ENCODE results near the gene DNAH8. TPM values are rescaled to one million over a fixed set of nuclear protein-coding genes. Genes with fewer than 3 reads are reported as not detected.
"Not testable (repeated sequence)": the region's sequence is repeated elsewhere in the genome, so short reads cannot be mapped to it uniquely, and the experiment has no call there.

Gene DNAH8
- total and polyA plus RNA-seq, 4 experiments from 2014 or later, result 0.04 to 0.17 (median 0.09) TPM; not detected in 1

- Histone ChIP-seq H3K27ac (ENCODE audit: low read depth, low read length) (no peak overlapping the region), H3K4me3 (ENCODE audit: low read length in 2 of 2) (no peak overlapping the region), H3K4me1 (ENCODE audit: insufficient read depth, low read length) (no peaks in the 10 kb centered on the region), H3K9me3 (ENCODE audit: control insufficient read depth in 1 of 2, low read length in 2 of 2) (no peaks in the 10 kb centered on the region), H3K36me3 (ENCODE audit: insufficient read depth, low read length) (no peaks in the 10 kb centered on the region), H3K27me3 (ENCODE audit: insufficient read depth, low read length) (no peaks in the 10 kb centered on the region)
- Mint-ChIP-seq H3K36me3 (no peaks in the 10 kb centered on the region), H3K27ac (no peak overlapping the region), H3K9me3 (no peaks in the 10 kb centered on the region), H3K4me1 (peaks cover 0 to 4% (median 0%) of the 10 kb centered on the region in 4 donors), H3K4me3 (no peak overlapping the region), H3K27me3 (peaks cover 0 to 12% of the 10 kb centered on the region in 2 donors)
- intact Hi-C loops (cut with micrococcal nuclease), result no loop called here
- CTCF ChIA-PET (ENCODE audit: partially characterized antibody), result interaction anchor here (1.8 kb wide), 1 partner anchor 34 kb away, joined by 4 read pairs; no protein-coding TSS in a partner anchor
- POLR2A ChIA-PET (ENCODE audit: partially characterized antibody), result no interaction called here
- DNase-seq, result no peak
Observed at GRCh38 chr6:38906582-38906981, 191.5 kb downstream of the DNAH8 start.

GRCh38 chr6:38907264-38907663, 192.2 kb downstream of the DNAH8 start:
- no peaks in the 10 kb centered on the region for H3K36me3 Mint-ChIP-seq
- Histone ChIP-seq H3K27me3 (ENCODE audit: insufficient read depth, low read length) (no peaks in the 10 kb centered on the region), H3K4me3 (ENCODE audit: low read length in 2 of 2) (no peak overlapping the region), H3K36me3 (ENCODE audit: insufficient read depth, low read length) (no peaks in the 10 kb centered on the region), H3K9me3 (ENCODE audit: control insufficient read depth in 1 of 2, low read length in 2 of 2) (no peaks in the 10 kb centered on the region), H3K4me1 (ENCODE audit: insufficient read depth, low read length) (no peaks in the 10 kb centered on the region), H3K27ac (ENCODE audit: low read depth, low read length) (no peak overlapping the region)
- peaks cover 0 to 4% (median 0%) of the 10 kb centered on the region in 4 donors for H3K4me1 Mint-ChIP-seq
- DNase-seq, result no peak
- ChIA-PET POLR2A (ENCODE audit: partially characterized antibody) (no interaction called here), CTCF (ENCODE audit: partially characterized antibody) (interaction anchor here (1.8 kb wide), 1 partner anchor 35 kb away, joined by 4 read pairs; no protein-coding TSS in a partner anchor)
- H3K9me3 Mint-ChIP-seq, result no peaks in the 10 kb centered on the region
- intact Hi-C loops (cut with micrococcal nuclease), result no loop called here
- H3K4me3 Mint-ChIP-seq, result no peak overlapping the region
- peaks cover 0 to 9% of the 10 kb centered on the region in 2 donors for H3K27me3 Mint-ChIP-seq
- no peak overlapping the region for H3K27ac Mint-ChIP-seq

GRCh38 chr6:38909015-38909730, 194.1 kb downstream of the DNAH8 start:
- CTCF ChIA-PET (ENCODE audit: partially characterized antibody), result no interaction called here
- peaks cover 0 to 4% (median 0%) of the 10 kb centered on the region in 4 donors for H3K4me1 Mint-ChIP-seq
- H3K27ac ChIP-seq (ENCODE audit: low read depth, low read length), result no peak overlapping the region
- no peaks in the 10 kb centered on the region for H3K9me3 ChIP-seq (ENCODE audit: control insufficient read depth in 1 of 2, low read length in 2 of 2)
- no peak for DNase-seq
- intact Hi-C loops (cut with micrococcal nuclease), result no loop called here
- no peaks in the 10 kb centered on the region for H3K36me3 ChIP-seq (ENCODE audit: insufficient read depth, low read length)
- no peaks in the 10 kb centered on the region for H3K9me3 Mint-ChIP-seq
- H3K27ac Mint-ChIP-seq, result no peak overlapping the region
- POLR2A ChIA-PET (ENCODE audit: partially characterized antibody), result no interaction called here
- no peaks in the 10 kb centered on the region for H3K4me1 ChIP-seq (ENCODE audit: insufficient read depth, low read length)
- no peaks in the 10 kb centered on the region for H3K27me3 ChIP-seq (ENCODE audit: insufficient read depth, low read length)
- peaks cover 0 to 8% of the 10 kb centered on the region in 2 donors for H3K27me3 Mint-ChIP-seq
- H3K4me3 Mint-ChIP-seq, result no peak overlapping the region
- no peak overlapping the region for H3K4me3 ChIP-seq (ENCODE audit: low read length in 2 of 2)
- no peaks in the 10 kb centered on the region for H3K36me3 Mint-ChIP-seq

- Histone ChIP-seq H3K4me1 (ENCODE audit: insufficient read depth, low read length) (no peaks in the 10 kb centered on the region), H3K27ac (ENCODE audit: low read depth, low read length) (no peak overlapping the region), H3K9me3 (ENCODE audit: control insufficient read depth in 1 of 2, low read length in 2 of 2) (no peaks in the 10 kb centered on the region), H3K4me3 (ENCODE audit: low read length in 2 of 2) (no peak overlapping the region), H3K27me3 (ENCODE audit: insufficient read depth, low read length) (no peaks in the 10 kb centered on the region), H3K36me3 (ENCODE audit: insufficient read depth, low read length) (no peaks in the 10 kb centered on the region)
- ChIA-PET POLR2A (ENCODE audit: partially characterized antibody) (no interaction called here), CTCF (ENCODE audit: partially characterized antibody) (no interaction called here)
- Mint-ChIP-seq H3K36me3 (no peaks in the 10 kb centered on the region), H3K4me1 (peaks cover 0 to 4% (median 0%) of the 10 kb centered on the region in 4 donors), H3K4me3 (no peak overlapping the region), H3K27me3 (peaks cover 0 to 6% of the 10 kb centered on the region in 2 donors), H3K9me3 (no peaks in the 10 kb centered on the region), H3K27ac (no peak overlapping the region)
- DNase-seq, result no peak
- intact Hi-C loops (cut with micrococcal nuclease), result no loop called here
Observed at GRCh38 chr6:38910207-38910606, 195.1 kb downstream of the DNAH8 start.

- Mint-ChIP-seq H3K4me3 (no peak overlapping the region), H3K27ac (no peak overlapping the region), H3K27me3 (peaks cover 0 to 2% of the 10 kb centered on the region in 2 donors), H3K4me1 (no peaks in the 10 kb centered on the region), H3K9me3 (no peaks in the 10 kb centered on the region), H3K36me3 (no peaks in the 10 kb centered on the region)
- intact Hi-C loops (cut with micrococcal nuclease), result no loop called here
- H3K27ac ChIP-seq (ENCODE audit: low read depth, low read length), result no peak overlapping the region
- H3K9me3 ChIP-seq (ENCODE audit: control insufficient read depth in 1 of 2, low read length in 2 of 2), result no peaks in the 10 kb centered on the region
- no peak overlapping the region for H3K4me3 ChIP-seq (ENCODE audit: low read length in 2 of 2)
- no peaks in the 10 kb centered on the region for H3K36me3 ChIP-seq (ENCODE audit: insufficient read depth, low read length)
- CTCF ChIA-PET (ENCODE audit: partially characterized antibody), result no interaction called here
- no peaks in the 10 kb centered on the region for H3K4me1 ChIP-seq (ENCODE audit: insufficient read depth, low read length)
- no peak for DNase-seq
- H3K27me3 ChIP-seq (ENCODE audit: insufficient read depth, low read length), result no peaks in the 10 kb centered on the region
- POLR2A ChIA-PET (ENCODE audit: partially characterized antibody), result no interaction called here
Observed at GRCh38 chr6:38912378-38912777, 197.3 kb downstream of the DNAH8 start.

- Mint-ChIP-seq H3K4me1 (no peaks in the 10 kb centered on the region), H3K27ac (no peak overlapping the region), H3K4me3 (no peak overlapping the region), H3K27me3 (peaks cover 0 to 2% of the 10 kb centered on the region in 2 donors), H3K9me3 (no peaks in the 10 kb centered on the region), H3K36me3 (no peaks in the 10 kb centered on the region)
- ChIA-PET POLR2A (ENCODE audit: partially characterized antibody) (no interaction called here), CTCF (ENCODE audit: partially characterized antibody) (interaction anchor here (1.1 kb wide), 1 partner anchor 42 kb away, joined by 3 read pairs; no protein-coding TSS in a partner anchor)
- Histone ChIP-seq H3K27ac (ENCODE audit: low read depth, low read length) (no peak overlapping the region), H3K36me3 (ENCODE audit: insufficient read depth, low read length) (no peaks in the 10 kb centered on the region), H3K4me1 (ENCODE audit: insufficient read depth, low read length) (no peaks in the 10 kb centered on the region), H3K4me3 (ENCODE audit: low read length in 2 of 2) (no peak overlapping the region), H3K27me3 (ENCODE audit: insufficient read depth, low read length) (no peaks in the 10 kb centered on the region), H3K9me3 (ENCODE audit: control insufficient read depth in 1 of 2, low read length in 2 of 2) (no peaks in the 10 kb centered on the region)
- no peak for DNase-seq
- intact Hi-C loops (cut with micrococcal nuclease), result no loop called here
Observed at GRCh38 chr6:38915205-38915925, 200.3 kb downstream of the DNAH8 start.

- H3K9me3 Mint-ChIP-seq; CTCF ChIA-PET (ENCODE audit: partially characterized antibody); H3K27ac Mint-ChIP-seq: not testable (repeated sequence)
Observed at GRCh38 chr6:38921540-38921939, 206.4 kb downstream of the DNAH8 start.

More at GRCh38 chr6:38921540-38921939, 206.4 kb downstream of the DNAH8 start:
- intact Hi-C loops (cut with micrococcal nuclease); H3K9me3 ChIP-seq (ENCODE audit: control insufficient read depth in 1 of 2, low read length in 2 of 2); DNase-seq; H3K4me3 ChIP-seq (ENCODE audit: low read length in 2 of 2); H3K27me3 ChIP-seq (ENCODE audit: insufficient read depth, low read length); H3K36me3 Mint-ChIP-seq; H3K4me1 Mint-ChIP-seq; H3K36me3 ChIP-seq (ENCODE audit: insufficient read depth, low read length); H3K27me3 Mint-ChIP-seq; H3K27ac ChIP-seq (ENCODE audit: low read depth, low read length); H3K4me3 Mint-ChIP-seq; POLR2A ChIA-PET (ENCODE audit: partially characterized antibody); H3K4me1 ChIP-seq (ENCODE audit: insufficient read depth, low read length): not testable (repeated sequence)

Measured in CD4-positive, alpha-beta memory T cell (primary cell).